ENCODE results near the gene ROPN1L.

DNA sequence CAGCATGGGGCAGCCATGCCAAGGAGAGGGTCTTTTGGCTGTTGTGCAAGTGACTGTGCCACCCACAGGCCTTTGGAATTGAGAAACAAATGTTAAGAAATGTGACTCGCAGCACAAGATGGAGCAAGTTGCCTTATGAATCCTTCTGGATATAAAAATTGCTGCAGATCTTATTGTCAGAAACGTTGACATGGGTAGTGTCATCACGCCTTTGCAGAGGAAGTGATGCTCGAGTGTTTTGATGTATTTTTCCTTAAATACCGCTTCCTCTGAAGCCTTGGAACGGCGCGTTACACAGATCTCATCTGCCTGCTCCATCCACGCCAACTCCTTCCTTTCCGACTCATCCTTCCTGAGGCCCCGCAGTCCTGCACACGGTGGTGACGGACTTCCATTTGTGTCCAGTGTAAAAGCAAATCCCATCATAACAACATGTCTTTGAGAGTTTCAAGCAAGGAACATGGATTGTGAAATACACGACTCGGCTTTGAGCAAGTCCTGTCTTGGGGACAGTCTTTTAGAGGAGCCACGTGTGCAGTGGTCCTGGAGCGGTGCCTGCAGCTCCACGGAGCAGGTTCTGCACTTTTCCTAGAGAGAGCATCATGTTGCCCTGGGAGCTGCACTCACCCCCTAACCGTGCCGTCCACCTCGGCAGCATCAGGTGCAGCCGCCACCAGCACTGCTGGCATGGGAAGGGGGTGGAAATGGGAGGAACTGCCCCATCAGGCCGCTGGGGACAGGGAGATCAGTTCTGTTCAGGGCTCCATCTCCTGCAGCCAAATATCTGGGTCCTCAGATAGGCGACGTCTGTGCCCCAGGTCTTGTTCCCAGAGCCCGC is 15.1 kb downstream of the ROPN1L start:
- TF ChIP-seq, protein P1, sequence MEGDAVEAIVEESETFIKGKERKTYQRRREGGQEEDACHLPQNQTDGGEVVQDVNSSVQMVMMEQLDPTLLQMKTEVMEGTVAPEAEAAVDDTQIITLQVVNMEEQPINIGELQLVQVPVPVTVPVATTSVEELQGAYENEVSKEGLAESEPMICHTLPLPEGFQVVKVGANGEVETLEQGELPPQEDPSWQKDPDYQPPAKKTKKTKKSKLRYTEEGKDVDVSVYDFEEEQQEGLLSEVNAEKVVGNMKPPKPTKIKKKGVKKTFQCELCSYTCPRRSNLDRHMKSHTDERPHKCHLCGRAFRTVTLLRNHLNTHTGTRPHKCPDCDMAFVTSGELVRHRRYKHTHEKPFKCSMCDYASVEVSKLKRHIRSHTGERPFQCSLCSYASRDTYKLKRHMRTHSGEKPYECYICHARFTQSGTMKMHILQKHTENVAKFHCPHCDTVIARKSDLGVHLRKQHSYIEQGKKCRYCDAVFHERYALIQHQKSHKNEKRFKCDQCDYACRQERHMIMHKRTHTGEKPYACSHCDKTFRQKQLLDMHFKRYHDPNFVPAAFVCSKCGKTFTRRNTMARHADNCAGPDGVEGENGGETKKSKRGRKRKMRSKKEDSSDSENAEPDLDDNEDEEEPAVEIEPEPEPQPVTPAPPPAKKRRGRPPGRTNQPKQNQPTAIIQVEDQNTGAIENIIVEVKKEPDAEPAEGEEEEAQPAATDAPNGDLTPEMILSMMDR (IDR thresholded peaks at IDR 0.05; ENCODE audit: borderline replicate concordance, extremely low read depth, low read length, poor library complexity, severe bottlenecking), result no peak
- no peak for TF ChIP-seq EZH2 (IDR thresholded peaks at IDR 0.05; ENCODE audit: borderline replicate concordance, low read depth, low read length, severe bottlenecking)

Measured in DND-41 (cell line).